Measurements from ENCODE around the gene CGA. TPM values are rescaled to one million over a fixed set of nuclear protein-coding genes. Genes with fewer than 3 reads are reported as not detected.
A peak's percentile ranks its signal among the peaks of the same experiment; 100 is the strongest.

CGA gene
- polyA plus RNA-seq, 1 donor from 2014 or later = not detected

DNA sequence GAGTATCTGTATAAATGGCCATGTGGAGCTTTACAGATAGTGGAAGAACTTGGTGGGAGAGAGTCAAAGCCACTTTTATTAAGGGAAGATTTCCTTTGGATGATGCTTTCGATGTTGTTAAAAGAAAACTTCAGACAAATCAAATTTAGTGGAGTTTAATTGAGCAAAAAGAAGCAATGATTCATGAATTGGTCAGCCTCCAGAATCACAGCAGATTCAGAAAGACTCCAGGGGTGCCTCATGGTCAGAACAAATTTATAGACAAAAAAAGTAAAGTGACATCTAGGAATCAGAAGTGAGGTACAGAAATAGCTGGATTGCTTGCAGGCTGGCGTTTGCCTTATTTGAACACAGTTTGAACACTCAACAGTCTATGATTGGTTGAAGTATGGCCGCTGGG is 5.3 kb upstream of the CGA start:
- TF ChIP-seq SMC3 (conservative IDR thresholded peaks at IDR 0.05; ENCODE audit: poor library complexity) (no peak), EZH2 (IDR thresholded peaks at IDR 0.05; ENCODE audit: borderline replicate concordance, insufficient read depth, low read length, poor library complexity, severe bottlenecking) (no peak), EP300 (conservative IDR thresholded peaks at IDR 0.05; ENCODE audit: poor library complexity, severe bottlenecking) (no peak), RAD21 (conservative IDR thresholded peaks at IDR 0.05) (no peak), POLR2AphosphoS5 (IDR thresholded peaks at IDR 0.05) (no peak), MXI1 (conservative IDR thresholded peaks at IDR 0.05; ENCODE audit: poor library complexity, severe bottlenecking) (no peak), TAF1 (IDR thresholded peaks at IDR 0.05; ENCODE audit: low read depth) (no peak)
- TF ChIP-seq, protein P1, sequence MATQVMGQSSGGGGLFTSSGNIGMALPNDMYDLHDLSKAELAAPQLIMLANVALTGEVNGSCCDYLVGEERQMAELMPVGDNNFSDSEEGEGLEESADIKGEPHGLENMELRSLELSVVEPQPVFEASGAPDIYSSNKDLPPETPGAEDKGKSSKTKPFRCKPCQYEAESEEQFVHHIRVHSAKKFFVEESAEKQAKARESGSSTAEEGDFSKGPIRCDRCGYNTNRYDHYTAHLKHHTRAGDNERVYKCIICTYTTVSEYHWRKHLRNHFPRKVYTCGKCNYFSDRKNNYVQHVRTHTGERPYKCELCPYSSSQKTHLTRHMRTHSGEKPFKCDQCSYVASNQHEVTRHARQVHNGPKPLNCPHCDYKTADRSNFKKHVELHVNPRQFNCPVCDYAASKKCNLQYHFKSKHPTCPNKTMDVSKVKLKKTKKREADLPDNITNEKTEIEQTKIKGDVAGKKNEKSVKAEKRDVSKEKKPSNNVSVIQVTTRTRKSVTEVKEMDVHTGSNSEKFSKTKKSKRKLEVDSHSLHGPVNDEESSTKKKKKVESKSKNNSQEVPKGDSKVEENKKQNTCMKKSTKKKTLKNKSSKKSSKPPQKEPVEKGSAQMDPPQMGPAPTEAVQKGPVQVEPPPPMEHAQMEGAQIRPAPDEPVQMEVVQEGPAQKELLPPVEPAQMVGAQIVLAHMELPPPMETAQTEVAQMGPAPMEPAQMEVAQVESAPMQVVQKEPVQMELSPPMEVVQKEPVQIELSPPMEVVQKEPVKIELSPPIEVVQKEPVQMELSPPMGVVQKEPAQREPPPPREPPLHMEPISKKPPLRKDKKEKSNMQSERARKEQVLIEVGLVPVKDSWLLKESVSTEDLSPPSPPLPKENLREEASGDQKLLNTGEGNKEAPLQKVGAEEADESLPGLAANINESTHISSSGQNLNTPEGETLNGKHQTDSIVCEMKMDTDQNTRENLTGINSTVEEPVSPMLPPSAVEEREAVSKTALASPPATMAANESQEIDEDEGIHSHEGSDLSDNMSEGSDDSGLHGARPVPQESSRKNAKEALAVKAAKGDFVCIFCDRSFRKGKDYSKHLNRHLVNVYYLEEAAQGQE (IDR thresholded peaks at IDR 0.05; ENCODE audit: borderline replicate concordance) = no peak
- TF ChIP-seq, protein P2, sequence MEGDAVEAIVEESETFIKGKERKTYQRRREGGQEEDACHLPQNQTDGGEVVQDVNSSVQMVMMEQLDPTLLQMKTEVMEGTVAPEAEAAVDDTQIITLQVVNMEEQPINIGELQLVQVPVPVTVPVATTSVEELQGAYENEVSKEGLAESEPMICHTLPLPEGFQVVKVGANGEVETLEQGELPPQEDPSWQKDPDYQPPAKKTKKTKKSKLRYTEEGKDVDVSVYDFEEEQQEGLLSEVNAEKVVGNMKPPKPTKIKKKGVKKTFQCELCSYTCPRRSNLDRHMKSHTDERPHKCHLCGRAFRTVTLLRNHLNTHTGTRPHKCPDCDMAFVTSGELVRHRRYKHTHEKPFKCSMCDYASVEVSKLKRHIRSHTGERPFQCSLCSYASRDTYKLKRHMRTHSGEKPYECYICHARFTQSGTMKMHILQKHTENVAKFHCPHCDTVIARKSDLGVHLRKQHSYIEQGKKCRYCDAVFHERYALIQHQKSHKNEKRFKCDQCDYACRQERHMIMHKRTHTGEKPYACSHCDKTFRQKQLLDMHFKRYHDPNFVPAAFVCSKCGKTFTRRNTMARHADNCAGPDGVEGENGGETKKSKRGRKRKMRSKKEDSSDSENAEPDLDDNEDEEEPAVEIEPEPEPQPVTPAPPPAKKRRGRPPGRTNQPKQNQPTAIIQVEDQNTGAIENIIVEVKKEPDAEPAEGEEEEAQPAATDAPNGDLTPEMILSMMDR (IDR thresholded peaks at IDR 0.05; ENCODE audit: poor library complexity, severe bottlenecking) = no peak
- Histone ChIP-seq H3K9me3 (ENCODE audit: low read length) (no peaks in the 10 kb centered on the region), H2AFZ (ENCODE audit: low read depth, low read length) (no peak overlapping the region), H4K20me1 (ENCODE audit: insufficient read depth) (no peaks in the 10 kb centered on the region), H3K27ac (ENCODE audit: low read length) (no peak overlapping the region), H3K36me3 (ENCODE audit: insufficient read depth, low read length) (no peaks in the 10 kb centered on the region), H3K27me3 (ENCODE audit: insufficient read depth, low read depth, low read length) (no peaks in the 10 kb centered on the region), H3K9ac (ENCODE audit: low read length) (no peak overlapping the region), H3K4me3 (ENCODE audit: low read length) (peak overlapping the region; percentile 2), H3K4me2 (ENCODE audit: low read length) (no peak overlapping the region), H3K9me2 (ENCODE audit: insufficient read depth, low read length) (no peaks in the 10 kb centered on the region), H3K79me2 (replicated peaks; ENCODE audit: insufficient read depth, low read length) (no peaks in the 10 kb centered on the region), H3F3A (ENCODE audit: insufficient read depth, low read length, poor library complexity, severe bottlenecking) (no peaks in the 10 kb centered on the region)

DNA sequence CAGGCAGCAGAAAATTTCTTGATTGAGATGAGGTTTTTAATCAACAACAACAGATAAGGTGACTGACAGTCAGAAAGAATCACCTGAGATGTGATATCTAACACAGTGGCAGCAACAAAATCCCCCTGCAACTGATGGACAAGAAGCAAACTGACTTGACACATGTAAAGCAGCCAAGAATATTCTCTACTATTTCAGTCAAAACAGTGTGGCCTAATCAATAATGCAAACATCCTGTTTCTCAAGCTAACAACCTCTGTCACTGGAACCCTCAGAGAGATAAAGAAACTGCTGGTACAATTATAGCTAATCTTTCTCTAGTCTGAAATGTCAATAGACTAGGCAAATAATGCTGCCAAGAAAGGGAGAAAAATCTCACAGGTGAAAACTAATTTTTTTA is 4.6 kb upstream of the CGA start:
- Histone ChIP-seq H3K36me3 (ENCODE audit: insufficient read depth, low read length) (no peaks in the 10 kb centered on the region), H3K27ac (ENCODE audit: low read length) (no peak overlapping the region), H3K4me2 (ENCODE audit: low read length) (peak overlapping the region; percentile 39), H3K79me2 (replicated peaks; ENCODE audit: insufficient read depth, low read length) (no peaks in the 10 kb centered on the region), H2AFZ (ENCODE audit: low read depth, low read length) (no peak overlapping the region), H4K20me1 (ENCODE audit: insufficient read depth) (no peaks in the 10 kb centered on the region), H3F3A (ENCODE audit: insufficient read depth, low read length, poor library complexity, severe bottlenecking) (no peaks in the 10 kb centered on the region), H3K27me3 (ENCODE audit: insufficient read depth, low read depth, low read length) (no peaks in the 10 kb centered on the region), H3K9me2 (ENCODE audit: insufficient read depth, low read length) (no peaks in the 10 kb centered on the region), H3K9me3 (ENCODE audit: low read length) (no peaks in the 10 kb centered on the region), H3K9ac (ENCODE audit: low read length) (no peak overlapping the region), H3K4me3 (ENCODE audit: low read length) (no peak overlapping the region)
- TF ChIP-seq RAD21 (conservative IDR thresholded peaks at IDR 0.05) = no peak
- no peak for TF ChIP-seq POLR2AphosphoS5 (IDR thresholded peaks at IDR 0.05)
- peak; percentile 32 for TF ChIP-seq EP300 (conservative IDR thresholded peaks at IDR 0.05; ENCODE audit: poor library complexity, severe bottlenecking)

DNA sequence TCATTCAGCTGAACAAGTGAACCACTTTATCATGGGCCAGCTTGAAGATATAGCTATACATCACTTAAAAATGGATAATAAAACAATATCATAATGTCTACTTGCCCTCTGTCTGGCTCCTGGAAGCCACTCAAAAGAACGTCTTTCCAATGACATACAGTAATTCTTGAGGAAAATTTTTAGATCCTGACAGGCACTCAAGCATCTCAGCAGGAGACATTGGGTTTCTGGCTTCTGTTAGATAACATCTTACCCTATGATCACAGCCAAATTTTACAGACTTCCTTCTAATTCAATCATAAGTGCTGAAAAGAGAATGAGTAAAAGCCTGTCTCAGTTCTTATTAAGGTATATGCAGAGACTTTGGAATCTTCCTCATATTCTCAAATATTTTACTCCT is 330 bp downstream of the CGA start:
- no peak overlapping the region for H3K27ac ChIP-seq (ENCODE audit: low read length)
- H3K9me3 ChIP-seq (ENCODE audit: low read length) = no peaks in the 10 kb centered on the region
- H3K79me2 ChIP-seq (replicated peaks; ENCODE audit: insufficient read depth, low read length) = no peaks in the 10 kb centered on the region
- no peaks in the 10 kb centered on the region for H3K9me2 ChIP-seq (ENCODE audit: insufficient read depth, low read length)
- H3K36me3 ChIP-seq (ENCODE audit: insufficient read depth, low read length) = no peaks in the 10 kb centered on the region
- H4K20me1 ChIP-seq (ENCODE audit: insufficient read depth) = no peaks in the 10 kb centered on the region
- H3K27me3 ChIP-seq (ENCODE audit: insufficient read depth, low read depth, low read length) = no peaks in the 10 kb centered on the region
- no peak overlapping the region for H3K9ac ChIP-seq (ENCODE audit: low read length)
- H2AFZ ChIP-seq (ENCODE audit: low read depth, low read length) = no peak overlapping the region
- no peak overlapping the region for H3K4me2 ChIP-seq (ENCODE audit: low read length)
- TF ChIP-seq EP300 (conservative IDR thresholded peaks at IDR 0.05; ENCODE audit: poor library complexity, severe bottlenecking) (no peak), MXI1 (conservative IDR thresholded peaks at IDR 0.05; ENCODE audit: poor library complexity, severe bottlenecking) (no peak)
- no peaks in the 10 kb centered on the region for H3F3A ChIP-seq (ENCODE audit: insufficient read depth, low read length, poor library complexity, severe bottlenecking)
- H3K4me3 ChIP-seq (ENCODE audit: low read length) = no peak overlapping the region
